ENCODE measurements around the gene ANKMY2.

ANKMY2 gene

DNA sequence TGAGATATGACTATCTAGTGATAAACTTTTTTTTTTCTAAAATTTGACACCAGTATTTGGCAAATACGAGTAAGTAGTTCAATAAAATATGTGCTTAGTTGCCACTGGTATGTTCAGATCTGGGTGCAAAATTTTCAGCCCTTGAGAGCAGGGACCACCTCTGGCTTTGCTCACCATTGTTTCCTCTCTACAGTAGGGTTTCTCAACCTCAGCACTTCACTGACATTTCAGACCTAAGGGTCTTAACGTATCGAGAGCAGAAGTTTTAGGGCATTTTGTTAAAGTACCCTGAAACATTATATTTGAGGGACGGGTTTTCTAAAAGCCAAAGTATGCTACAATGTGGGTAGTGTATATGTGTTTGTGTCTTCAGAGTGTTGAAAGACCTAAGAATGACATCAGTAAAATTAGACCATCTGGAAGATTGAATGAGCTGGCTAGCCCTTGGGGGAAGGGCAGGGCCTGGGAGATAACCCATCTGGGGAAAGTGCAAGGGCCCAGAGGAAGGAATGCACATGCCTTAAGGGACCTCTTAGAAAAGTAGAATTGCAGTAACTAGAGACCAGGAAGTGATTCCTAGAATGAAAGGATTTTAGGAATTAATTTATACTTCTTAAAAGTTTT is 12.2 kb upstream of the ANKMY2 start:
- DNase-seq, result no peak

DNA sequence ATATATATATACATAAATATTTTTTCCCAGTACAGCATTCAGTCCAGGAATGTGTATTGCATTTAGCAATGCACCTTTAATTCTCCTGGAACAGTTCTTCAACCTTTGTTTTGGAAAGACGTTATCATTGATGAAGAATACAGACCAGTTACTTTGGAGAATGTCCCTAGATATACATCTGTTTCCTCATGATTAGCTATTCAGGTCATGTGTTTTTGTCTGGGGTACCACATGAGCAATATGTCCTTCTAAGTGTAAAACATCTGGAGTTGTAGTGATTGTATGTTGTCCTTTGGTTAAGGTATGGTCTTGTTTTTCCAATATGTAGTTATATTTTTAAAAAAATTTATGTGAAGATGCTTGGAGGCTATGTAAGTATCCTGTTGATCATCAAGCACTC is 10.6 kb upstream of the ANKMY2 start:
- no peak for DNase-seq

DNA sequence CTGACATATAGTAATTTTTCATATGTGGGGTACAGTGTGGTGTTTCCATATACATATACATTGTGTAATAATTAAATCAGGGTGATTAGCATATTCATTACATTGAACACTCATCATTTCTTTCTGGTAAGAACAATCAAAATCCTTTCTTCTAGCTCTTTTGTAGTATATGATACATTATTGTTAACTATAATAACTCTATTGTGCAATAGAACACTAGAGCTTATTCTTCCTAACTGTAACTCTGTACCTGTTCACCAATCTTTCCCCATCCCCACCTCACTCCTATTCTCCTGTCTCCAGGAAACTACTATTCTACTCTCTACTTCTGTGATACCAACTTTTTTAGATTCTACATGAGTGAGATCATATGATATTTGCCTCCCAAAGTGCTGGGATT is 9.8 kb upstream of the ANKMY2 start:
- DNase-seq, result no peak

DNA sequence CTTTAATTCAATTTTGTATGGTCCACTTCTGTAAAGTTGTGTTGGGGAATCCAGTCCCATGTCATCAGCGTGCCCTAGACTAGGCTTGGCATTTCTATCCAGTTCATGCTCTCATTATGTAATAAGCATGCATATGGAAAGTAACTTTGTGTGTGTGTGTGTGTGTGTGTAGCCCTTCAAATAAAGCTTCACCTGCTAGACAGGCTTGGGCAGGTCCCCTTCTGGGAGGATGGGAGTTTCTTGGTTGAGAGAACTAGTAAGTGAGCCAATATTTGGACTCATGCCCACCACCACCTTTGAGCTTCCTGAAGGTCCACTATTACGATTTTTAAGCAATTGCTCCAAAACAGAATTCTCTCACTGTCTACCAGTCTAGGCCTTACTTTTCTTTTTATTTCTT is 7.3 kb upstream of the ANKMY2 start:
- DNase-seq, result no peak

DNA sequence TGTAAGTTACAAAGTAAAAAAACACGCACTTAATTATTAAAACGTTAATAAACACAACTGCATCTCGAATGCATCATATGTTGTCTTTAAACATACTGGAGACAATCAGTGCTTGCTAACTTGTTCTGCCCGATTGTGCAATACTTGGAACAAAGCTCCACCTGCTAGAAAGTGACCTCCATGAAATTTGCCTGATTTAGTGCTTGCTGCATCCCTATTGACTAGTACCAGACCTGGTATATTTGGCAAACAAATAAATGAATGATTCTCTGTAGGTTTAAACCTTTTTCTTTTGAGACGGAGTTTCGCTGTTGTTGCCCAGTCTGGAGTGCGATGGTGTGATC is 6.7 kb upstream of the ANKMY2 start:
- DNase-seq, result no peak

DNA sequence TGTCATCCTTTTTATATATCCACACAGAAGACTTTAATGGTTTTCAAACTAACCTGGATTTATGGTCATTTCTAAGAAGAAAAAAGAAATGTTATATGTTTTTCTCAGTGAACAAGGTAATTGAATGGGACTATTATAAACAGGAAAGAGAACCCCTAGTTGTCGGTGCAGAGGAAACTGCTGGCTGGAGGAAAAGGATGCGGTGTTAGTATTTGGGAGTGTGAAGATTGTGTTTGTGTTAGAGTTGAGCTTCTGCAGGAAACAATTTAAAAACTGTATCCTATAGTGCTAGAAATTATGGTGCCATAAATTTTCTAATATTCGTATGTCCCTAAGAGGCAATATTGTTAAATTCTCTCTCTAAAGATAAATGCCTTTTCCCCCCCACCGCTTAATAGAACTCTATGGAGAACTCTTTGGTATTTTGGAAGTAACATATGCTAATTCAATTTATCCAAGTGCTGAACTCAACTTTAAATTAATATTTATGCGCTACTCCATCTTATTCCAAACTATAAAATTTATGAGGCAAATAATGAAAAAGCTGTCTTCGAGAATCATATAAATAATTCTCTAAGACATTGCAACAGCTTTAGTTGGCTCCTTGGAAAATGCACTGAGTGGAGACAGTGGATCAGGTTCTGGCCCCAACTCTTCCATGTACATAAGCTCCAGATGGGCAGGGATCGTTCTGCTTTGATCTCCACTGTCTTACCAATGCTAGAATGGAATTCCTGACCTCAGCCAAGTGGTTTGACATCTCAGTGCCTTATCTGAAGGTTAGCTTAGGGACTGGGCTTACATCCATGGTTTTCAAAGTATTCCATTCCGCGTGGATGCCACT is 6.1 kb upstream of the ANKMY2 start:
- DNase-seq, result no peak

DNA sequence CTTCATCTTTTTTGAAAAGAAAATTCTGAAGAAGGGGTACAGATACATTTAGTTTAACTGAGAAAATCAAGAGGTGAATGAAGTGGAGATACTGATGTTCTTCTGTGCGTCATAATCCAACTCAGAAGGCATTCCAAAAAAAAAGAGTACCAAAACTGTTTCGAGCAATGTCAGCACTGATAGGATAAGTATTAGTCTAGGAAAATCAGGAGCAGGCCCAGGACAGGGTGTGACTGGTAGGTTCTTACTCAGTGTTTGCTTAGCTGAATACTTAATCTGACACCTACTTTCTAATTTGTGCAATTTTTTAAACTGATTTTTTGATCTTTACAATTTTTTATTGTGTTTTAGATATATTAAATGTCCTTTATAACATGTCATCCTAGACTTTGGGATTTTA is 4.7 kb upstream of the ANKMY2 start:
- DNase-seq, result no peak

DNA sequence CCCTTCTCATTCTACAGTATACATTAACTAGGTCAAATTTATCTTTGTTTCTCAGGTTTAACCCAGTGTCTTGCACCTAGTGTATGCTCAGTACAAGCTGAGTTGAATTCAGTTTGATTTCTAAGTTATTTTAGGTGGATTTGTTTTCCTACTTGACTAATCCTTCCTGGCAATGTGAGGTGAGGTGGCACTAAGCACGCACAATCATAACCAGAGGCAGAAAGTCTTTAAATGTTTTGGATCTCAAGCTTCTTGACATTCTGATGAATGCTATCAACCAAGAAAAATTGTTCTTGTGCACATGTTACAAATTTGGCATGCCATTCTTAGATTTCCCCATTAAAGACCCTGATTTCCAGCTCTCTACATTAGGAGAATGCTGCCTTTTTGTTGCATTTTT is 3.6 kb upstream of the ANKMY2 start:
- DNase-seq, result no peak

DNA sequence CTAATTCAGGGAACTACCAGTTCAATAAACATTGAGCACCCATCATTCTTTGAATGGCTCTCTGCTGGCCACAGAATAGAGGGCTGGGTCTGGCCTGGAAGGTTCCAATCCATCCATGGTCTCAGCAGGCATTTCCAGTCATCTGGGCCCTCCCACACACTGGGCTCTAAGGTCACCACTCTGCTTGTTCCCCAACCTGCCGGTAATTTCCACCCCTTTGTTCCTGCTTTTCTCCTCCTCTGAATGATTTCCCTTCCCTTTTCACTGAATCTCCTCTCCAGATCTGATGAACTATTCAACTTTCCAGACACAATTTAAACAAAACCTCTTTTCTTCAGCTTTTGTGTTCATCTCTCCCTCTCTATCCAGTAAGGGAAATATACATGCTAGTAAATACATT is 3.0 kb upstream of the ANKMY2 start:
- no peak for DNase-seq

DNA sequence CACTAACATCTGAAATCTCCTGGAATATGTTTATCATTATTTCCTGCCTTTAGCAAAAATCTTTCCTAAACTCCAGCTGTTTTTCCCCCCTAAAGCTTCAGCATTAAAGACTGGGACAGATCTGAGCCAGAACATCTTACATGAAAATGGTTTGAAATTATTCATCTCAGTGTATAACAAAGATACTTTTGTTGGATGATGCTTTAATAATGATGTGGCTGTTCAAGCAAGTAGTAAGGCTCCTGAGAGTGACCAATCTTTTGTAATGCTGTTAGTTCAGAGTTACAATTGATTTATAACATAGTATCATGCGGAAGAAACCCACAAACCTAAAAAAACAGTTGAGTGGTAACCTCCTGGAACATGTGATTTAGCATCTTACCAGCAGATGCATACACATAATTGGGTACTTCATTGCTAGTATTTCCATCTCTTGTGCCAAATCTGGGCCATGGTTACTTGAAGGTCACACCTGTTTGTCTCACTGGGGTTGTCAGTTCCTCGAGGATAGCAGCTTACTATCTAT is 1.9 kb upstream of the ANKMY2 start:
- no peak for DNase-seq

DNA sequence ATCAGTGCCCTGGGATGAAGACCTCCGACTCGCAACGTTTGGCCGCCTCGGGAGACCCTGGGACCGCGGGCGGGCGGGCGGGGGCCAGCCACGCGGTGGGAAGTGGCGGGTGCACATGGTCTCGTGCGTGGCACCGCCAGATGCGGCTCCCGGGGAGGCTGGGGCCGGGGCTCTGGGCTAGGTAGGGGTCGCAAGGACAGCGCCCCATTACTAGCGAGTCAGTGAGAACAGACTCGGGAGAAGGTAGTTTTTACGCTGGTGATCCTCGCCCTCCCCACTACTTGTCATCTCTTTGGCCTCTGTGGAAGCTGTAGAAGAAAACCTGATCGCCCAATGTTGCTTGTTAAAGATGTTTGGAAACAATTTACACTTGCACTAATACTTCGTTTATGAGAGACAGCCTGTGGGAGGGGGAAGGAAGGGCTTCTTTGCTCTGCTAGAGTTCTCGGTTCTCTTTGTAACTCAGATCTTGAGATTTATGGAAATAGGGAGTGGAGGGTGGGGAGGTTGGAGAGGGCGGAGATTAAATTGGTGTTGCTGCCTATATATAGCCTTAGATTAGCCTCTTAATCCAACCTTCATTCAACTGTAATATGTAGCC is 1.0 kb upstream of the ANKMY2 start:
- DNase-seq, result no peak

DNA sequence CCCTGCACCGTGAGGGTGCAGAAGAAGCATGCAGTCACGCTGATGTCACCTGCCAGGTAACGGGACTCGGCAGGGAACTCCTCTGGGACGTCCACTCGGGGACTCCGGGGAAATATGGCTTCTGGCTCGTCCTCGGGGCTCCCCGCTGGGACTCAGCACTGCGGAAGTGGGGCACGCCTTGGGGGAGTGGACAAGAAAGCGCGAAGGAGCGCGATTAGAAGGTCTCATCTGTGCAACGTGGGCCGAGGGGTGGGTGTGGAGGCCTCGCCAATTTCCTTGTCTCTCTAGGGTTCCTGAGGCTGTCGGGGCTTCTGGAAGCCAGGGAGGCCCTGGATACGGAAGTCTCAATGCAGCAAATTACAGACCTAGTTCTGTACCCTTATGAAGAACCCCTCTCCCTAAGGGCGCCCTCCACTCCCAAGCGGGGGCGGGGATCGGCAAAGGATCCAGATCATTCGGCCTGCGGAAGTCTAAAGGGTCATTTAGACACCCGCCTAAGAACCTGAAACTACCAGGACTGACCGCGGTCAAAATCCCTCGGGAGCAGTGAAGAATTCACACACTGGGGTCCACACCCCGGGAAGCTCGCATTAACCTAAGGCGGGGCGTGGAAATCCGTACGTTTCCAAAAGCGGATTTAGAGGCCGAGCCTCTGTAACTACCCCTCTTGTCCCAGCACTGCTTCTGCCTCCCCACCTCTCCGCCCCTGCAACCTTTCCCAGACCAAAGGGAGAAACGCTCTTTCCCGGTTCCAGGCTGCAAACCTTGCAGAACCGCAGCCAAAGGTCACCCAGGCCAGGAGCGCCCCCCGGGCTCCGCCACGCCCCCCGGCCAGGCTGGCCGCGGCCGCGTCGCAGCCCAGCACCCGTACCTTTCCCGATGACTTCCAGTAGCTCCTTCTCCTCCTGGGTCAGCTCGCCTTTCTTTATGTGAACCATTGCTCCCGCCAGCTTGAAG is 640 bp downstream of the ANKMY2 start:
- no peak for DNase-seq

DNA sequence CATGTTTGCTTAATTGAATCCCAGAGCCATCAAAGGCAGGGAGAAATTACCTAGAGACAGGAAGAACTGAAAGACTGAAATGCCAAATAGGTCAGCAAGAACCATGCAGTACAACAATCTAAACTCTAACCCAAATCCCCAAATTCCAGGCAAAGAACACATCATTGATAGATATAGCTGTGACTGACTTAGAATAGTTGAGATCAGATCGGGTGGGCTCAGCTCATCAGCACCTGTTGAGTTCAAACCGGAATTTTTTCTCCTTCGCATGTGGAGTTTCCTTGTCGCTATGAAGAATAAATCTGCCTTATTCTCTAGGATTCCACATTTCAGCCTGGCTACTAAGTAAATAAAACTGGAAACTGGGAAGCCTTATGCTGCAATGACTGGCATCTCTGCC is 1.4 kb downstream of the ANKMY2 start:
- DNase-seq, result peak; percentile 16

DNA sequence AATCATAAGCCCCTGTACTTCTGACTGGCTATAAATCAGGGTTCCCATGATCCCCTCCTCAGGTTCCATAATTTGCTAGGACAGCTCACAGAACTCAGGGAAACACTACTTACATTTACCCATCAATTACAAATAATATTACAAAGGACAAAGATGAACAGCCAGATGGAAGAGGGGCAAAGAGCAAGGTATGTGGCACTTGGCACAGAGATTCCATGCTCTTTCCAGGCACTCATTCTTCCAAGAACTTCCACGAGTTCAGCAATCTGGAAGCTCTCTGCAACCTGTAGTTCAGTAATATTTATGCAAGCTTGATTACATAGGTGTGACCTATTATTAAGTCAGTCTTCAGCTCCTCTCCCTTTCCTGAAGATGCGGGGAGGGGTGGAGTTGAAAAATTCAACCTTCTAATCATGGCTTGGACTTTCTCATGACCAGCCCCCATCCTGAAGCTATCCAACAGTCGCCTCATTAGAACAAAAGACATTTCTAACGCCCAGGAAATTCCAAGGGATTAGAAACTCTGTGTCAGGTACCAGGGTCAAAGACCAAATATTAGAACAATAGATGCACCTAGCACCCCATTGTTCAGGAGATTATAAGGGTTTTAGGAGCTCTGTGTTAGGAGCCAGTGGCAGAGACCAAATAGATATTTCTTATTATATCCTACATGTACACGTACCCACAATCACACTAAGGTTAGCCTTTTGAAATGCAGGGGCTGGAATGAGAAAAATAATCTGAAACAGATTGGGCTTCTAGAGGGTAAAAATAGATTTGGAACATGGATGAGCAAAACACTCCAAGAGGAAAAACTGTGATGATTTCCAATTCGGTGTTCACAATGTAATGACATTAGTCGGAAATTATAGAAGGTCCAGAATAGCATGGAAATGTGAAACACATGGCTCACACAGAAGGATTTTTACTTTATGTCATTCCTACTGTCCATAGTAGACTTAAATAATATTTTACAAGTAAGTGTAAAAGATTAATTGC is 7.0 kb downstream of the ANKMY2 start:
- no peak for DNase-seq

DNA sequence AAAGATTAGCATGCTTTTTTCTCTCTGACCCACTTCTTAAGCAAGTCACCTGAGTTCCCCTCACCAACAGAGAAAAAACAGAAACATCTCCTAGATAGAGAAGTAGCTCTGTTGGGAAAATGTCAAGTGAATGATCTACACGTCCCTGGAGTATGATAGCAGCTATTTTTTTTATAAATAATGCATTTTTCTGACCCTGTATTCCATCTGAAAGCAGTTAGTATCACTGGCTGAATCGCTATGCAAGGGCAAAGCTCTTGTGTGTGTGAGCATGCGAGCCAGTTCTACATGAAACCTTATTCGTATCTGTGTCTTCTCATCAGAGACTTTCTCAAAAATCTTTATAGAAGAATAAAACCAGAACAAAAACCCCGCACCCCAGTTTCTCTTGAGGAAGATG is 8.2 kb downstream of the ANKMY2 start:
- DNase-seq, result no peak

DNA sequence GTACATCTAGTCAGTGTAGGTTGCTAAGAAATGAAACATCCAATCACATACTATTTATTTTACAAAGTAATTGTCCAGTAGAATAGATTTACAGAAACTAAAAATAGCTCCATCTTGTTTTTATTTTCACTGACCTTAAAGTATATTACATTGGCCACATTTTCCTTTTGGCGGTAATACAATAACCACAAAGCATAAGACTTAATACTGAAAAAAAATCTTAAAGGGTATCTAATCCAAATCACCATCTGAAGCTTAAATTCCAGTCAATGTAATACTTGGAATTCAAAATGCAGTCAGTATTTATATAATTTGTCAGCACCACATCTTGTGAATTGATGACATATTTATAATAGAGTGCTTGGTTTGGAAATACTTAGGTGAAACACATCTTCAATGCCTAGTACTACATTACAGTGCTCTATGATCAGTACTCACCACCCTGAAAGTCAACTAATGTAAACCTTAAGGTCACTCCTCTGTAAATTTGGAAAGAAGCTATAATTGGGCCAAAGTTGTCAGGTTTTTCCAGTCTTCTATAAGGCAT is 8.9 kb downstream of the ANKMY2 start:
- no peak for DNase-seq

DNA sequence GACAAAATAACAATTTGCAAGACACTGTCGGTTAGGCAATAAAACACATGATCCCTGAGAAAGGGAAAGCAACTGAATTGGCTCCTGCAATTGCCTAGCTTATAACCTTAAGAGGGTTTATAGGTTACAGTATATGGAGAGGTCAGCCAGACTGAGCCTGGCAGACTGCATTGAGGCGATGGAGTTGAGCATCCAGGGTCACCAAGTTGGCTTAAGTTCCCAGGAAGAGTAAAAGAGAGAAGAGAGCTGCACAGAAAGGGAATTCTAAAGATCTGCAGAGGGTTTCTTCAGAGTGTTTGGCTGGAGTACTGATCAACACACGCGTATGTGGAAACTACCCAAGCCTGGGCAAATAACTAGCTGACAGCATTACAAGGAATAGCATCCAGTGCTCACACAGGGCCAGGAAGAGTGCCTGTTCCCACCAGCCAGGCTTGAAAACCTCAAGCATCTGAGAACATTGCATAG is 11.2 kb downstream of the ANKMY2 start:
- no peak for DNase-seq

DNA sequence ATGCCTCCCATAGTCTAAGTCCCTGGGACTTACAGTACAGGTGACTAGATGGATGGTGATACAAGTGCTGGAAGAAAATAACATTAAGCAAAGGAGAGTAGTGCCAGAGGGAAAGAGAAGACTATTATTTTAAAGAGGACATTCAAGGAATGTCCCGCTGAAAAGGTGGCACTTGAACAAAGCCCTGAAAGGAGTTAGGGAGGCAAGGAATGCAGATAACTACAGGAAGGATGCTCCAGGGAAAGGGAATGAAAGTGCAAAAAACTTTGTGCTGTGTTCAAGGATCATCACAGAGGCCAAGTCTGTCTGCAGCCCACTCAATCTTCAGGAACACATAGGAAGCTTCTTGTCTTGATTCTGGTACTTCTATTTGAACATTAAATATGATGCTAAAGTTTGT is 14.9 kb downstream of the ANKMY2 start:
- DNase-seq, result no peak

DNA sequence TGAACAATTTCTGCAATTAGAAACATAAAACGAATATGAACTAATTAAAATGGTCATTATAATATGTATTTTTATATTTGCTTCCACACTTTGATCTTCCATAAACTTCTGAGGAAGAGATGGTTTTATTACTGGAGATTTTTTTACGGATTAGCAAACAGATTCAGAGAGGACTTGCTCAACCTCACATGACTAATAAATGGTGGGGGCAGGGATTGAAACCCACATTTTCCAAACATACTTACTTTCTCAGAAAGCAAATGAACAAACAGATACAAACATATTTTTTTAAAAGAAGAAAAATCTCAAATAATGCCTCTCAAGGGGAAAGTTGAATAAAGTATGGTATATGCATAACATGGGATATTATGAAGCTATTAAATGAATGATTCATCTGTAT is 18.3 kb downstream of the ANKMY2 start:
- DNase-seq, result no peak

DNA sequence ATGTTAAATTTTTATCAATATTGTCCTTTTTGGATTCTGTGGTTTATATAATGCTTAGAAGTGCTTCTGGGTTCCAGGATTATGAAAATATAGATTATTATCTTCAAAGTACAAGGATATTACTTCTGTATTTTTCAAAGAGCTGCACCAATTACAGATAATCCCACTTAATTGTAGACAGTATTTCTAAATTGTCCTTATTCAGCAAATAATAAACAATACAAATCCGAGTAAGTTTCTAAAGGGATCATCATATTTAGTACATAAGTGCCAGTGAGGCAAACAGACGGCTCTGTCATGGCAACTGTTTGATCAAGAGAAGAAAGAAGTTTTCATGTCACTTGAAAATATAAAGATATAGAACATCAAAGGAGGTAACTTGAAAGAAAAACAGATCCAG is 19.2 kb downstream of the ANKMY2 start:
- no peak for DNase-seq

DNA sequence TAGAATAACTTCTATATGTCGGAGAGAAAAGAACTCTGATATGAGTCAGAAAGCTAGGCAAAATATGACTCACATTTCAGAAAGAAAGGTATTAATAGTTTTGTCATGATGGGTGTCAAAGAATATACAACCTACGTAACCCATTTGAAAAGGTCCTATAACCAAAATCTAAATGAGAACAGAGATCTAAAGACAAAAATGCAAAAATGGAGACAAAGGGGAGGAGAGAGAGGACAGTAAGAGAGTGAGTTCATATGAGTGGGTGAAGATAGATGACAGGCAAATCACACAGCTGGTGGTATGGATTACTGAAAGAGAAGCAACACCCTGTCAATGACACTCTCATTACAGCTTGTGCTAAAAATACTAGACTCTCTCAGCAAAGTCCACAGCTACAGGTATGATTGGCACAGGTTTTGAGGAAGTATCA is 25.6 kb downstream of the ANKMY2 start:
- DNase-seq, result no peak

All from kidney glomerular epithelial cell (primary cell).